Stimulated activated CD4-positive, alpha-beta T cell treated with anti-CD3 and anti-CD28 coated beads, Interleukin-4, amount 100 ng/mL, for 24 hours (primary cell): ENCODE measurements around the gene MINDY4.

Experiments used
- DNase-seq: peaks from one replicate; pipeline ENCODE4 v3.0.0-alpha.2; 2020

MINDY4 gene

GRCh38 chr7:30934732-30935568 is 163.7 kb downstream of the MINDY4 start:
- no peak for DNase-seq

GRCh38 chr7:30935569-30935877 is 164.3 kb downstream of the MINDY4 start:
- DNase-seq, result no peak

GRCh38 chr7:30936650-30937245 is 165.5 kb downstream of the MINDY4 start:
- no peak for DNase-seq

- DNase-seq, result no peak
Observed at GRCh38 chr7:30937416-30937815, 166.2 kb downstream of the MINDY4 start.

- DNase-seq, result peak; percentile 67
Observed at GRCh38 chr7:30938435-30939316, 167.5 kb downstream of the MINDY4 start.

- DNase-seq, result no peak
Observed at GRCh38 chr7:30941582-30942323, 170.5 kb downstream of the MINDY4 start.
